Mesodermal cell (in vitro differentiated cells): ENCODE data around the gene FCN1.

ENCODE experiments used
- H3K27ac ChIP-seq: 2 replicates; pipeline ENCODE4 v1.7.0; 2013; ENCODE audit warnings: mild to moderate bottlenecking, low read depth, low read length, moderate library complexity; ENCODE audit not compliant: severe bottlenecking
- H3K36me3 ChIP-seq: 2 replicates; pipeline ENCODE4 v1.7.1; 2013; ENCODE audit warnings: mild to moderate bottlenecking, low read length, moderate library complexity; ENCODE audit not compliant: control insufficient read depth, insufficient read depth
- H3K4me1 ChIP-seq: one replicate; pipeline ENCODE4 v1.7.1; 2013; ENCODE audit warnings: mild to moderate bottlenecking, low read length; ENCODE audit not compliant: insufficient read depth, control insufficient read depth, poor library complexity, severe bottlenecking
- H3K4me3 ChIP-seq: 2 replicates; pipeline ENCODE4 v1.7.0; 2013; ENCODE audit warnings: low read length, control low read depth, mild to moderate bottlenecking; ENCODE audit not compliant: insufficient read depth, poor library complexity, severe bottlenecking; ENCODE audit errors: extremely low read depth
- H3K9me3 ChIP-seq: 2 replicates; pipeline ENCODE4 v1.7.1; 2013; ENCODE audit warnings: mild to moderate bottlenecking, low read length, moderate library complexity; ENCODE audit not compliant: control insufficient read depth
- WGBS, 2 experiments: methylation state at CpG; one replicate each; pipeline ENCODE4 v1.1.5; 2013; ENCODE audit warnings: missing lambda C conversion rate in 2 of 2; ENCODE audit not compliant: insufficient coverage in 2 of 2; 5-methylcytosine and 5-hydroxymethylcytosine counted together

Gene FCN1

GRCh38 chr9:134936346-134937163 lies 18.8 kb upstream of the FCN1 start:
- H3K4me1 ChIP-seq: no peaks in the 10 kb centered on the region
- no peak overlapping the region for H3K27ac ChIP-seq
- no peaks in the 10 kb centered on the region for H3K9me3 ChIP-seq
- H3K4me3 ChIP-seq: no peak overlapping the region
- WGBS, 2 experiments: 87 to 95% methylated on average over 9 to 10 of the region's 13 CpGs
- H3K36me3 ChIP-seq: no peaks in the 10 kb centered on the region

GRCh38 chr9:134935701-134936345 lies 18.1 kb upstream of the FCN1 start:
- no peak overlapping the region for H3K27ac ChIP-seq

GRCh38 chr9:134935056-134935640 lies 17.4 kb upstream of the FCN1 start:
- Histone ChIP-seq H3K9me3 (no peaks in the 10 kb centered on the region), H3K4me3 (no peak overlapping the region), H3K36me3 (no peaks in the 10 kb centered on the region), H3K4me1 (no peaks in the 10 kb centered on the region), H3K27ac (peak overlapping the region; percentile 16)
- 61 to 68% methylated on average over 9 of the region's 17 CpGs for WGBS, 2 experiments

More at GRCh38 chr9:134935701-134936345, 18.1 kb upstream of the FCN1 start:
- H3K4me3 ChIP-seq: no peak overlapping the region
- H3K36me3 ChIP-seq: no peaks in the 10 kb centered on the region
- H3K4me1 ChIP-seq: no peaks in the 10 kb centered on the region
- WGBS, 2 experiments: 91 to 94% methylated on average over 11 to 23 of the region's 27 CpGs
- H3K9me3 ChIP-seq: no peaks in the 10 kb centered on the region

- H3K27ac ChIP-seq: no peak overlapping the region
Measured at GRCh38 chr9:134933076-134933659, 15.5 kb upstream of the FCN1 start.

GRCh38 chr9:134932606-134933005 lies 14.9 kb upstream of the FCN1 start:
- Histone ChIP-seq H3K9me3 (no peaks in the 10 kb centered on the region), H3K4me1 (no peaks in the 10 kb centered on the region), H3K36me3 (no peaks in the 10 kb centered on the region), H3K4me3 (no peak overlapping the region), H3K27ac (no peak overlapping the region)
- 96 to 100% methylated on average over 2 to 4 of the region's 5 CpGs for WGBS, 2 experiments

More at GRCh38 chr9:134933076-134933659, 15.5 kb upstream of the FCN1 start:
- no peaks in the 10 kb centered on the region for H3K4me1 ChIP-seq
- H3K4me3 ChIP-seq: no peak overlapping the region
- 93 to 97% methylated on average over 8 to 9 of the region's 10 CpGs for WGBS, 2 experiments
- H3K36me3 ChIP-seq: no peaks in the 10 kb centered on the region
- no peaks in the 10 kb centered on the region for H3K9me3 ChIP-seq

- 89 to 95% methylated on average over 11 to 12 of the region's 12 CpGs for WGBS, 2 experiments
- no peaks in the 10 kb centered on the region for H3K9me3 ChIP-seq
Measured at GRCh38 chr9:134932171-134932570, 14.5 kb upstream of the FCN1 start.

GRCh38 chr9:134930398-134930797 lies 12.7 kb upstream of the FCN1 start:
- H3K4me1 ChIP-seq: no peaks in the 10 kb centered on the region
- H3K36me3 ChIP-seq: no peaks in the 10 kb centered on the region
- no peak overlapping the region for H3K4me3 ChIP-seq
- H3K27ac ChIP-seq: no peak overlapping the region
- H3K9me3 ChIP-seq: no peaks in the 10 kb centered on the region
- WGBS, 2 experiments: 87 to 91% methylated on average over 6 of the region's 13 CpGs

More at GRCh38 chr9:134932171-134932570, 14.5 kb upstream of the FCN1 start:
- H3K27ac ChIP-seq: no peak overlapping the region
- H3K4me1 ChIP-seq: no peaks in the 10 kb centered on the region
- no peaks in the 10 kb centered on the region for H3K36me3 ChIP-seq
- H3K4me3 ChIP-seq: no peak overlapping the region

GRCh38 chr9:134929193-134930158 lies 11.8 kb upstream of the FCN1 start:
- 89 to 92% methylated on average over 6 to 13 of the region's 13 CpGs for WGBS, 2 experiments
- Histone ChIP-seq H3K4me1 (no peaks in the 10 kb centered on the region), H3K4me3 (no peak overlapping the region), H3K9me3 (no peaks in the 10 kb centered on the region), H3K36me3 (no peaks in the 10 kb centered on the region), H3K27ac (no peak overlapping the region)

- Histone ChIP-seq H3K9me3 (no peaks in the 10 kb centered on the region), H3K4me1 (no peaks in the 10 kb centered on the region), H3K36me3 (no peaks in the 10 kb centered on the region), H3K4me3 (no peak overlapping the region), H3K27ac (no peak overlapping the region)
- 85 to 92% methylated on average over 14 of the region's 15 CpGs for WGBS, 2 experiments
Measured at GRCh38 chr9:134928436-134929192, 10.9 kb upstream of the FCN1 start.
